ENCODE data around the gene FGF8.

The FGF8 gene

GRCh38 chr10:101781984-101782810, 6.3 kb upstream of the FGF8 start:
- DNase-seq (ENCODE audit: low read depth in 2 of 2) = no peak

GRCh38 chr10:101781655-101781983, 5.7 kb upstream of the FGF8 start:
- DNase-seq (ENCODE audit: low read depth in 2 of 2) = no peak

GRCh38 chr10:101780818-101781654, 5.1 kb upstream of the FGF8 start:
- peak; percentile 53 to 60 for DNase-seq (ENCODE audit: low read depth in 2 of 2)

GRCh38 chr10:101780187-101780817, 4.4 kb upstream of the FGF8 start:
- DNase-seq (ENCODE audit: low read depth in 2 of 2) = no peak

- DNase-seq (ENCODE audit: low read depth in 2 of 2) = peak; percentile 67 to 84
Measured at GRCh38 chr10:101779544-101780186, 3.8 kb upstream of the FGF8 start.

GRCh38 chr10:101778781-101779543, 3.0 kb upstream of the FGF8 start:
- no peak for DNase-seq (ENCODE audit: low read depth in 2 of 2)

- DNase-seq (ENCODE audit: low read depth in 2 of 2) = no peak
Measured at GRCh38 chr10:101778151-101778780, 2.4 kb upstream of the FGF8 start.

- no peak for DNase-seq (ENCODE audit: low read depth in 2 of 2)
Measured at GRCh38 chr10:101777619-101778145, 1.8 kb upstream of the FGF8 start.

GRCh38 chr10:101776161-101776817, 375 bp upstream of the FGF8 start:
- no peak for DNase-seq (ENCODE audit: low read depth in 2 of 2)

GRCh38 chr10:101774589-101775272, 1.2 kb downstream of the FGF8 start:
- no peak for DNase-seq (ENCODE audit: low read depth in 2 of 2)

- DNase-seq (ENCODE audit: low read depth in 2 of 2) = no peak
Measured at GRCh38 chr10:101773923-101774588, 1.9 kb downstream of the FGF8 start.

GRCh38 chr10:101772895-101773761, 2.8 kb downstream of the FGF8 start:
- DNase-seq (ENCODE audit: low read depth in 2 of 2) = no peak

- DNase-seq (ENCODE audit: low read depth in 2 of 2) = no peak
Measured at GRCh38 chr10:101772017-101772894, 3.7 kb downstream of the FGF8 start.

- no peak for DNase-seq (ENCODE audit: low read depth in 2 of 2)
Measured at GRCh38 chr10:101771380-101771779, 4.5 kb downstream of the FGF8 start.

GRCh38 chr10:101770331-101771215, 5.3 kb downstream of the FGF8 start:
- DNase-seq (ENCODE audit: low read depth in 2 of 2) = no peak

Measured in stimulated activated CD4-positive, alpha-beta T cell treated with anti-CD3 and anti-CD28 coated beads, Interleukin-15, amount 100 ng/mL, for 48 hours (primary cell).